Kidney (tissue), 14 donors: Measurements from ENCODE around the gene RALGPS1. TPM values are rescaled to one million over a fixed set of nuclear protein-coding genes. Genes with fewer than 3 reads are reported as not detected.
A peak's percentile ranks its signal among the peaks of the same experiment; 100 is the strongest.

Source experiments
- DNase-seq, 5 donors: peaks; one replicate each; pipeline ENCODE4 v3.0.0-alpha.2; 2013 to 2020
- FAIRE-seq: peaks from 2 replicates; lab custom pipeline; 2012; peaks lifted over from hg19 to GRCh38; lab: Jason Lieb, UNC
- H3K27ac ChIP-seq, 2 donors: one replicate each; pipeline ENCODE4 v1.7.0; 2013; ENCODE audit warnings: low read depth in 2 of 2, low read length in 2 of 2, inconsistent platforms in 1 of 2
- H3K27me3 ChIP-seq: one replicate; pipeline ENCODE4 v1.7.1; 2013; ENCODE audit warnings: low read length, inconsistent platforms; ENCODE audit not compliant: control insufficient read depth, insufficient read depth
- H3K36me3 ChIP-seq, 3 donors: one replicate each; pipeline versions ENCODE4 v1.7.0 to v1.7.1; 2013; ENCODE audit warnings: low read length in 3 of 3, control low read depth in 1 of 3, inconsistent platforms in 1 of 3; ENCODE audit not compliant: insufficient read depth in 3 of 3, control insufficient read depth in 2 of 3
- H3K4me1 ChIP-seq, 3 donors: one replicate each; pipeline versions ENCODE4 v1.7.0 to v1.7.1; 2013; ENCODE audit warnings: low read length in 3 of 3, inconsistent platforms in 1 of 3, low read depth in 1 of 3; ENCODE audit not compliant: control insufficient read depth in 2 of 3, insufficient read depth in 2 of 3
- H3K4me3 ChIP-seq, 3 donors: one replicate each; pipeline versions ENCODE4 v1.7.0 to v1.8.1; 2013; ENCODE audit warnings: low read length in 3 of 3, control low read depth in 1 of 3, inconsistent platforms in 1 of 3
- H3K9ac ChIP-seq, 3 donors: one replicate each; pipeline versions ENCODE4 v1.7.0 to v1.7.1; 2013; ENCODE audit warnings: low read length in 3 of 3, control low read depth in 1 of 3, inconsistent platforms in 1 of 3
- H3K9me3 ChIP-seq, 3 donors: one replicate each; pipeline versions ENCODE4 v1.7.0 to v1.7.1; 2013; ENCODE audit warnings: low read length in 3 of 3, control low read depth in 1 of 3, inconsistent platforms in 1 of 3; ENCODE audit not compliant: control insufficient read depth in 2 of 3, insufficient read depth in 1 of 3
- CTCF ChIP-seq: IDR thresholded peaks from 3 replicates; pipeline ENCODE4 v1.5.1; 2012; ENCODE audit warnings: mild to moderate bottlenecking, moderate library complexity, borderline replicate concordance; ENCODE audit not compliant: insufficient read depth; ENCODE audit errors: extremely low read depth
- intact Hi-C: fragments of 100-400 bp; cut with DNase I; formaldehyde crosslinking; loops from one replicate; pipeline ENCODE4 v1.11.1; 2022
- polyA plus RNA-seq: library from polyadenylated mRNA; stranded (reverse); fragments of 350-450 nt; fragmentation: Illumina TruSeq; extraction: RNeasy Lipid Tissue Mini Kit (QIAGEN cat#74804); gene quantifications from one replicate; pipeline ENCODE4 v1.2.3, GENCODE V29; 2014; ENCODE audit warnings: low read depth, low replicate concordance; ENCODE audit not compliant: insufficient read depth
- total RNA-seq: library from RNA; stranded (reverse); fragmentation: NEBNext Ultra II Directional; extraction: Animal tissue kit (Norgen Biotek cat#: 25700); gene quantifications from one replicate; pipeline ENCODE4 v1.2.1, GENCODE V29; 2021
- donor health status: control.
- donor health status: control.
- donor health status: control.
- donor health status: control.
- donor health status: control.
- donor health status: DM: yes; HTN: yes; CAD: no.
- donor health status: Normal renal cell carcinoma (clear cell type).

The RALGPS1 gene
- total and polyA plus RNA-seq, 2 donors from 2014 or later, result 9.4 to 25.2 TPM

DNA sequence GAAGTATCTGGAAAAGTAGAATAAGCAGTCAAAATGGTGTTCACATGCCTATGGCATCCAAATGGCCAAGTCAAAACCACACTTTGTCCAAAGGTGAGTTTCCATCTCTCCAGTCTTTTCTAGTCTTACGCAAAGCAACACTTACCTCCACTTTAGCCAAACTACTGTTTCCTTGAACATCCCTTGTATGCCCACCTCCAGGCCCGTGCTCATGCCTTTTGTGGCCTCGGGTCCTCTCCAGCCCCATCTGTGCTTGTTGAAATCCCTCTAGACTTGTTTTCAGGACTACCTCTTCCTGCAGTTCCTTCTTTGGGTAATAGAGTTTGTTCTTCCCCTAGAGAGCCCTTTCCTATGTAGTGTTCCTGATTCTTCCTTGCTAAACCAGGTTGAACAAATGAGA is 146.8 kb downstream of the RALGPS1 start:
- peaks cover 0 to 2% (median 0%) of the 10 kb centered on the region in 3 donors for H3K36me3 ChIP-seq
- no peaks in the 10 kb centered on the region for H3K27me3 ChIP-seq
- peaks cover 0 to 3% (median 2%) of the 10 kb centered on the region in 3 donors for H3K4me1 ChIP-seq
- intact Hi-C loops, result no loop called here
- TF ChIP-seq CTCF, result no peak
- no peak for FAIRE-seq
- H3K9ac ChIP-seq, result no peak overlapping the region
- no peak overlapping the region for H3K27ac ChIP-seq
- no peak for DNase-seq
- H3K9me3 ChIP-seq, result no peaks in the 10 kb centered on the region
- H3K4me3 ChIP-seq, result no peak overlapping the region

GRCh38 chr9:127064335-127064734 is 149.8 kb downstream of the RALGPS1 start:
- no peak overlapping the region for H3K9ac ChIP-seq
- no peak overlapping the region for H3K4me3 ChIP-seq
- no peak for TF ChIP-seq CTCF

DNA sequence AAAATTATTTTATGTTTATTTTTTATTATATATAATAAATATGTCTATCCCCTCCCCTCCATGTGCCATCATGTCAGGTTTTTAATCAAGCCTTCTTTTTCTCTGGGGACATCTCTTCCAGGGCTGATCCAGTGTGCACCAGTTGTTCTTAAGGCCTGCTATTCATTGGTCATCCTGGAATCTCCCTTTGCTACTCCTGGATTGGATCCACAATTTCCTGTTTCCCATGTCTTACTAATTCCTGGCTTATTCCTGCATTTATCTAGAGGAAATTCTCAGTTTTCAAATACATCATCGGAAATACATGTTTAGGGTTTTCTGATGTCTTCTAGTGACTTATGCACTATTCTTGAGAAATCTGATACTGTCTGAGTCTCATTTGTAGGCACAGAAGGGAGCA is 151.0 kb downstream of the RALGPS1 start:
- no peak for DNase-seq
- no peak for TF ChIP-seq CTCF
- intact Hi-C loops, result no loop called here
- no peak for FAIRE-seq
- H3K27ac ChIP-seq, result peak overlapping the region in 1 of 2 donors; percentile 57
- no peaks in the 10 kb centered on the region for H3K9me3 ChIP-seq
- H3K27me3 ChIP-seq, result no peaks in the 10 kb centered on the region
- H3K36me3 ChIP-seq, result peaks cover 0 to 2% (median 0%) of the 10 kb centered on the region in 3 donors
- peaks cover 0 to 4% (median 3%) of the 10 kb centered on the region in 3 donors for H3K4me1 ChIP-seq
- no peak overlapping the region for H3K9ac ChIP-seq
- no peak overlapping the region for H3K4me3 ChIP-seq

More at GRCh38 chr9:127064335-127064734, 149.8 kb downstream of the RALGPS1 start:
- no peaks in the 10 kb centered on the region for H3K27me3 ChIP-seq
- H3K9me3 ChIP-seq, result no peaks in the 10 kb centered on the region
- no peak overlapping the region for H3K27ac ChIP-seq
- FAIRE-seq (no peak), DNase-seq (no peak)
- peaks cover 0 to 4% (median 3%) of the 10 kb centered on the region in 3 donors for H3K4me1 ChIP-seq
- intact Hi-C loops, result no loop called here
- peaks cover 0 to 2% (median 0%) of the 10 kb centered on the region in 3 donors for H3K36me3 ChIP-seq
